DOHH2 (cell line): ENCODE measurements around the gene PCBP3.

Source experiments
- H3F3A ChIP-seq: fragments of 200-600 bp; sonication (generic), shearing (Covaris generic); 2 replicates; pipeline ENCODE4 v1.6.0; 2016; ENCODE audit warnings: antibody characterized with exemption, mild to moderate bottlenecking; ENCODE audit not compliant: control insufficient read depth, insufficient read depth
- H3K27ac ChIP-seq: fragments of 200-600 bp; sonication (generic); 2 replicates; pipeline ENCODE4 v1.5.1; 2014; ENCODE audit warnings: low read depth, mild to moderate bottlenecking, low read length, moderate library complexity
- H3K27me3 ChIP-seq: fragments of 200-600 bp; sonication (generic); 2 replicates; pipeline ENCODE4 v1.6.1; 2014; ENCODE audit warnings: mild to moderate bottlenecking, low read length, mixed read lengths; ENCODE audit not compliant: control insufficient read depth
- H3K36me3 ChIP-seq: fragments of 200-600 bp; sonication (generic); 2 replicates; pipeline ENCODE4 v1.6.1; 2014; ENCODE audit warnings: mild to moderate bottlenecking, low read length, moderate library complexity, mixed read lengths; ENCODE audit not compliant: control insufficient read depth
- H3K4me1 ChIP-seq: fragments of 200-600 bp; sonication (generic); 2 replicates; pipeline ENCODE4 v1.6.1; 2014; ENCODE audit warnings: mild to moderate bottlenecking, low read length, mixed read lengths; ENCODE audit not compliant: control insufficient read depth
- H3K4me2 ChIP-seq: fragments of 200-600 bp; sonication (generic); 2 replicates; pipeline ENCODE4 v1.6.0; 2014; ENCODE audit warnings: mild to moderate bottlenecking, low read length, moderate library complexity
- H3K4me3 ChIP-seq: fragments of 200-600 bp; sonication (generic); 2 replicates; pipeline ENCODE4 v1.5.1; 2014; ENCODE audit warnings: mild to moderate bottlenecking, low read length, mixed read lengths
- H3K79me2 ChIP-seq: fragments of 200-600 bp; sonication (generic); 2 replicates; pipeline ENCODE4 v1.6.1; 2014; ENCODE audit warnings: mild to moderate bottlenecking, low read length, mixed read lengths; ENCODE audit not compliant: control insufficient read depth
- H3K9me2 ChIP-seq: fragments of 200-600 bp; sonication (generic); replicated peaks from 2 replicates; pipeline ENCODE4 v1.6.1; 2014; ENCODE audit warnings: mild to moderate bottlenecking, low read length, mixed read lengths; ENCODE audit not compliant: control insufficient read depth
- H3K9me3 ChIP-seq: fragments of 200-600 bp; sonication (generic); 2 replicates; pipeline ENCODE4 v1.6.1; 2014; ENCODE audit warnings: antibody characterized with exemption, low read length, mixed read lengths; ENCODE audit not compliant: control insufficient read depth, insufficient read depth
- H4K20me1 ChIP-seq: fragments of 200-600 bp; sonication (generic); 2 replicates; pipeline ENCODE4 v1.6.0; 2014; ENCODE audit warnings: low read depth, mild to moderate bottlenecking, antibody characterized with exemption, low read length, moderate library complexity; ENCODE audit not compliant: control insufficient read depth, insufficient read depth
- CTCF ChIP-seq: fragments of 200-600 bp; sonication (generic); IDR thresholded peaks from one replicate; pipeline ENCODE4 v1.5.1; 2014; ENCODE audit warnings: antibody characterized with exemption, mild to moderate bottlenecking, low read depth, low read length; ENCODE audit not compliant: poor library complexity, severe bottlenecking
- EZH2phosphoT487 ChIP-seq: fragments of 200-600 bp; sonication (generic); IDR thresholded peaks from 2 replicates; pipeline ENCODE4 v1.6.1; 2017; ENCODE audit warnings: borderline replicate concordance, mild to moderate bottlenecking, antibody characterized with exemption, low read length, moderate library complexity, mixed read lengths

PCBP3 gene

GRCh38 chr21:45846373-45847160 is 203.0 kb downstream of the PCBP3 start:
- H3F3A ChIP-seq, result no peaks in the 10 kb centered on the region
- H3K4me3 ChIP-seq, result no peak overlapping the region
- no peaks in the 10 kb centered on the region for H3K9me2 ChIP-seq
- no peaks in the 10 kb centered on the region for H3K9me3 ChIP-seq
- no peak overlapping the region for H3K27ac ChIP-seq
- H3K36me3 ChIP-seq, result no peaks in the 10 kb centered on the region
- H3K27me3 ChIP-seq, result peaks cover 4% of the 10 kb centered on the region; the same call in 1 of the 2 replicates
- H4K20me1 ChIP-seq, result no peaks in the 10 kb centered on the region
- no peaks in the 10 kb centered on the region for H3K79me2 ChIP-seq
- H3K4me1 ChIP-seq, result no peaks in the 10 kb centered on the region
- TF ChIP-seq EZH2phosphoT487, result no peak
- no peak for TF ChIP-seq CTCF
- no peak overlapping the region for H3K4me2 ChIP-seq

GRCh38 chr21:45847870-45848269 is 204.3 kb downstream of the PCBP3 start:
- no peaks in the 10 kb centered on the region for H4K20me1 ChIP-seq
- no peaks in the 10 kb centered on the region for H3F3A ChIP-seq
- no peaks in the 10 kb centered on the region for H3K4me1 ChIP-seq
- no peaks in the 10 kb centered on the region for H3K79me2 ChIP-seq
- no peaks in the 10 kb centered on the region for H3K9me2 ChIP-seq
- no peaks in the 10 kb centered on the region for H3K36me3 ChIP-seq
- H3K4me3 ChIP-seq, result no peak overlapping the region
- no peak overlapping the region for H3K4me2 ChIP-seq
- no peaks in the 10 kb centered on the region for H3K9me3 ChIP-seq
- peaks cover 4% of the 10 kb centered on the region; the same call in 1 of the 2 replicates for H3K27me3 ChIP-seq
- H3K27ac ChIP-seq, result no peak overlapping the region
- TF ChIP-seq EZH2phosphoT487 (no peak), CTCF (no peak)

- Histone ChIP-seq H3K27ac (no peak overlapping the region), H3K4me2 (no peak overlapping the region), H3K36me3 (no peaks in the 10 kb centered on the region), H3K4me3 (no peak overlapping the region), H3K27me3 (peaks cover 4% of the 10 kb centered on the region; the same call in 1 of the 2 replicates), H3K79me2 (no peaks in the 10 kb centered on the region), H3K9me3 (no peaks in the 10 kb centered on the region), H3K9me2 (no peaks in the 10 kb centered on the region), H4K20me1 (no peaks in the 10 kb centered on the region), H3F3A (no peaks in the 10 kb centered on the region), H3K4me1 (no peaks in the 10 kb centered on the region)
- TF ChIP-seq CTCF (no peak), EZH2phosphoT487 (no peak)
These were observed 204.8 kb downstream of the PCBP3 start for GRCh38 chr21:45848331-45848730.
